ENCODE measurements around the gene CAMK1. TPM values are rescaled to one million over a fixed set of nuclear protein-coding genes. Genes with fewer than 3 reads are reported as not detected.

Gene CAMK1
- total RNA-seq, 1 donor = 41.5 TPM

- H3K4me3 ChIP-seq (ENCODE audit: low read depth, low read length) = peak overlapping the region; percentile 65
- TF ChIP-seq CTCF (IDR thresholded peaks at IDR 0.05; ENCODE audit: insufficient read depth, low read length) = no peak
- peak; percentile 19 for DNase-seq (ENCODE audit: low read depth)
Measured at GRCh38 chr3:9810433-9810770, 40.7 kb upstream of the CAMK1 start.

DNA sequence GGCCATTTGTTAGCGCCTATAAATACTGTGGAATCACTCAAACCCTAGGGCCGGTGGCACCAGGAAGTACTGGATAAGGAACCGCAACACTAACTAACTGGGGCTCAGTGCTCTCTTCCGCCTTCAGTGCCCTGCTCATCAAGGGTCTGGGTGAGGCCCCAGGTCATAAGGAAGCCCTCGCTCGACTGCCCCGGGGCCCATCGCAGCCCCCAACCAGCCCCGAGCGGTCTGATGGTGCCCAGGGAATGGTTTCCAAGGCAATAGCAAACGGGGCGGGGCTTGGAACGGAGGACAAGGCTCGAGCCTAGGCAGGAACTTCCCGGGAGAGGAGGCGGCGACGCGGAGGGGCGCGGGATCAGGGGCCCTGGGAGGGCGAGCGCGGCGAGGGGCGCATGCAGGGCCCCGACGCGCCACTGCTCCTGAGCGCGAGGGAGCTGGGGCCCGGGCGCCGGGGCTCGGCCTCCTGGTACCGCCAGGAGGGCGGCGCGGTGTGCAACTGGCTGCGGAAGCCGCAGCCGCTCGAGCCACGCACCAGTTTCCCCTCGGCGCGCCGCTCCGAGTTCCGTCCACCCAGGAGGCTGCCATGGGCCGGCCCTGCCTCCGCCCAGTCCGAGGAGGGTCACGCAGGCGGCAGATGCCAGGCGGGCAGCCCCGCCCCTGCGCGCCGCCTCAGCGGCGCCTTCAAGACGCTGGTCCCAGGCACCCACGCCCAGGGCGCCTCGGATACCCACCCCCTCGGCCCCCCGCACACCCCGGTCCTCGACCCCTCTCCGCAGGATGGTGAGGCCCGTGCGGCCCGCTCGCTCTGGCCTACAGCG lies 40.1 kb upstream of the CAMK1 start, which contains the start of gene TTLL3:
TTLL3 (plus strand) TSS at position 648 of the 818 bp plus-strand sequence. CDS start 400 bp downstream, outside the sequence.
- DNase-seq (ENCODE audit: low read depth) = peak; percentile 51
- TF ChIP-seq CTCF (IDR thresholded peaks at IDR 0.05; ENCODE audit: insufficient read depth, low read length) = no peak

GRCh38 chr3:9809239-9809614 lies 39.5 kb upstream of the CAMK1 start:
- H3K4me3 ChIP-seq (ENCODE audit: low read depth, low read length) = peak overlapping the region; percentile 65
- TF ChIP-seq CTCF (IDR thresholded peaks at IDR 0.05; ENCODE audit: insufficient read depth, low read length) = no peak
- no peak for DNase-seq (ENCODE audit: low read depth)

More for the DNA sequence above, 40.1 kb upstream of the CAMK1 start, which contains the start of gene TTLL3:
- peak within 1 kb of the TSS; percentile 65 for H3K4me3 ChIP-seq (ENCODE audit: low read depth, low read length)

DNA sequence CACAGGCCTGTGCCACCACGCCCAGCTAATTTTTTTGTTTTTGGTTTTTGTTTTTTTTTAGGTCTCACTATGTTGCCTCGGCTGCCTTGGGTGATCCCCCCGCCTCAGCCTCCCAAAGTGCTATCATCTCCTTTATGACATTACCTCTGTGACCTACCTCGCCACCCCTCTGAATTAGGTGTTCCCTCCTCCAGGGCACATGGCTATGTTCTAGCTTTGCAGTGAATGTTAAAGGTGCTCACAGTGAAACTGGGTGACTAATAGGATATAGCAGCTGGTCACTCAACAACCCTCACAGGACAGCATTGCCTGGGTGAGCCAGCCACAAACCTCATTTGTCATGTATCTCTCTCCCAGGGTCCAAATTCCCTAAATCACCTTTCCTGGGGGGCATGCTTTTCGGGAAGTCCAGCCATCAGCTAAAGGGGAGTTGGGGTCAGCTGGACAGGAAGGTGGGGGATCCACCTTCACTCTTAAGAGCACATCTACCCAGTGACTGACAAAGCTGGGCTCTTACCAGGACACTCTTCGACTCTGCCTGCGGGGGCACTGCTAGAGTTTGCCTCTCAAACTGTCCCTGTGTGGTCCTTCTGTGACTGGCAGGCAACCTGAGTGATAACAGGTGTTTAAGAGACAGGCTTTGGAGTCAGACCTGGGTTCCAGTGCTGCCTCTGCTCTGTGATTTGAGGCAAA lies 38.7 kb upstream of the CAMK1 start:
- H3K4me3 ChIP-seq (ENCODE audit: low read depth, low read length) = no peak overlapping the region
- peak; percentile 22 for TF ChIP-seq CTCF (IDR thresholded peaks at IDR 0.05; ENCODE audit: insufficient read depth, low read length)
- peak; percentile 27 for DNase-seq (ENCODE audit: low read depth)

GRCh38 chr3:9807981-9808344 lies 38.2 kb upstream of the CAMK1 start:
- no peak for TF ChIP-seq CTCF (IDR thresholded peaks at IDR 0.05; ENCODE audit: insufficient read depth, low read length)
- no peak overlapping the region for H3K4me3 ChIP-seq (ENCODE audit: low read depth, low read length)
- no peak for DNase-seq (ENCODE audit: low read depth)

DNA sequence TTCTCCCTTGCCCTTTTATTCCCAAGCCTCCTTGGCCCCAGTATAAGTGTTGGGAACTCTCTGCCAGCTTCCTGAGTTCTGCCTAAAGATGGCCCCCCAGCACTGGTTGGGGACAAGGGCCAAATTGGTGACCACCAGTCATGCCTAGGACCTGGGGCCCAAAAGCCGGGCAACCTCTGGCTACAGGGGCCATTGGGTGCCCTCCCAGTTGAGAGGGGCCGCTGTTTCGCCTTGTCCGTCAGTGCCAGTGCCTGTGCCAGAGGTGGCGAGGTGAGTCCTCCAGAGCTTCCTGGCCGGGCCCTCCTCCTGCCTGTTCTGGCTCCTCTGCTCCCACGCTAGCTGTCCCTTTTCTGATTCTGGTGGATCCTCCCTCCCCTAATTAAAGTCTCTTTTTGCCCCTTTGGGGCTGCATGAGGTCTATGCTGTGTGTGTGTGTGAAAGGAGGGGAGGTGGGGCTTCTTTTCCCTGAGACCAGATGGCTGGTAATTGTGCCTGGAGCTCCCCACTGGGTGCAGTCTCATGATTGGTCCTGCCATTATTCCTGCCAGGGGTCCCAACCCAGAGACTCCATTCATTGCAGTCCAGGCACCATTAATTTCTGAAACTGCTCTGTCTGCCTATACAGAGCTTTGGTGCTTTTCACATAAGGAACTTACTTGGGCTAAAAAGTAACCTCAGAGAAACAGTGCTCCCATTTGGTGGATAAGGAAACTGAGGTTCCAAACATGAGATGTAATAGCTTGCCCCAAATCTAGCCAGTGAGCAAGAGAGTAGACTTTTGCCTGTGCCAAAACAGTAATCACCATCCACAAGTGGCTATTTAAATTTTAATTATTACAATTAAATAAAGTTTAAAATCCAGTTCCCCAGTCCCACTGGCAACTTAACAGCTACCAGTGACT lies 37.2 kb upstream of the CAMK1 start:
- H3K4me3 ChIP-seq (ENCODE audit: low read depth, low read length) = no peak overlapping the region
- no peak for DNase-seq (ENCODE audit: low read depth)
- TF ChIP-seq CTCF (IDR thresholded peaks at IDR 0.05; ENCODE audit: insufficient read depth, low read length) = no peak
